Measurements from ENCODE around the gene S1PR1.

Gene S1PR1

DNA sequence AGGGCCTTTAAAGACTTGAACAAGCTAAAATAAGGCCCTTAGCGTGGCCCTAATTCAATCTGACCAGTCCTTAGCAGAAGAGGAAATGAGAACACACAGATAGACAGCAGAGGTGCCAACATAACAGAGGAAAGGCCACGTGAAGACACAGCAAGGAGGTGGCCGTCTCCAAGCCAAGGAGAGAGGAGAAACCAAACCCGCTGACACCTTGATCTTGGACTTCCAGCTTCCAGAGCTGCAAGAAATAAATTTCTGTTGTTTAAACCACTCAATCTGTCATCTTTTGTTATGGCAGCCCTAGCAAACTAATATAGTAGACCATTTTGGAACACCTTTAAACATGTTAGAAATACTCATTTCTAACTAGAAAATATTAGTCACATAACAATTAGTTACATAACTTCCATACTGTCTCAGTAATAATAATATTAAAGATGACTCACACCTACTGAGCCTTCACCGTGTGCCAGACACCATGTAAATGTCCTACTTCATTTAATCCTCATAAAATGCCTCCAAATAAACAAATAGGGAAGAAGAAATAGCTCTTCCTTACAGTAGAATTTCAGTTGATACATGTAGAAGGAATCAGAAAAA lies 47.9 kb downstream of the S1PR1 start:
- no peak overlapping the region for H3K4me3 ChIP-seq (ENCODE audit: low read depth, low read length)

DNA sequence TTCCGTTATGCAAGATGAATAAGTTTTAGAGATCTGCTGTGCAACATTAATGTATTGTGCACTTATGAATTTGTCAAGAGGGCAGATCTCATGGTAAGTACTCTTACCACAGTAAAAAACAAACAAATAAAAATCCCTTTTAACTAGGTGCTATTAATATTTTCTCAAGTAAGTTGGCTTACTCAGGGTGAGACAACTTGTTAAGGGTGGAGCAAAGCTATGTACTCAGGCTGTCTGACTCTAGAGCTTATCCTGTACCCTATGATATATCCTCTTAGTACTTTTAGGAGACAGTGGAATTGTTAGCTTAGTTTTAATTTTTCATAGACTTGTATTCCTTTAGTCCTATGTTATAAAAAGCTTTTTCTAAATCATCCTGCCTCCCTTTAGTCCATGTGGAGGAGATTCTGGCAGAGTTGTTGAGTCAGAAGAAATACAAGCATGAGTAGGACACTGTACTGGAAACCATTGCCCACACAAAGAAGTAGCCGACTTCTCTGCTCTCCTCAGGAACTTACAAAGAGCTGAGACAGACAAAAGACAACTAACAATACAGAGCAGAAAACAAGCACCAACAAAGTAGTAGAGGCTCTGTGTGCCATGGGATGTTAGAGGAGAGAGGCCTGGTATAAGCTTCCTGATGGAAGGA lies 49.2 kb downstream of the S1PR1 start:
- TF ChIP-seq, protein P1, sequence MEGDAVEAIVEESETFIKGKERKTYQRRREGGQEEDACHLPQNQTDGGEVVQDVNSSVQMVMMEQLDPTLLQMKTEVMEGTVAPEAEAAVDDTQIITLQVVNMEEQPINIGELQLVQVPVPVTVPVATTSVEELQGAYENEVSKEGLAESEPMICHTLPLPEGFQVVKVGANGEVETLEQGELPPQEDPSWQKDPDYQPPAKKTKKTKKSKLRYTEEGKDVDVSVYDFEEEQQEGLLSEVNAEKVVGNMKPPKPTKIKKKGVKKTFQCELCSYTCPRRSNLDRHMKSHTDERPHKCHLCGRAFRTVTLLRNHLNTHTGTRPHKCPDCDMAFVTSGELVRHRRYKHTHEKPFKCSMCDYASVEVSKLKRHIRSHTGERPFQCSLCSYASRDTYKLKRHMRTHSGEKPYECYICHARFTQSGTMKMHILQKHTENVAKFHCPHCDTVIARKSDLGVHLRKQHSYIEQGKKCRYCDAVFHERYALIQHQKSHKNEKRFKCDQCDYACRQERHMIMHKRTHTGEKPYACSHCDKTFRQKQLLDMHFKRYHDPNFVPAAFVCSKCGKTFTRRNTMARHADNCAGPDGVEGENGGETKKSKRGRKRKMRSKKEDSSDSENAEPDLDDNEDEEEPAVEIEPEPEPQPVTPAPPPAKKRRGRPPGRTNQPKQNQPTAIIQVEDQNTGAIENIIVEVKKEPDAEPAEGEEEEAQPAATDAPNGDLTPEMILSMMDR (conservative IDR thresholded peaks at IDR 0.05; ENCODE audit: low read depth, low read length): no peak
- no peak for DNase-seq (ENCODE audit: low read depth)
- H3K4me3 ChIP-seq (ENCODE audit: low read depth, low read length): no peak overlapping the region

More for the DNA sequence above, 47.9 kb downstream of the S1PR1 start:
- no peak for DNase-seq (ENCODE audit: low read depth)
- TF ChIP-seq, protein P1 (conservative IDR thresholded peaks at IDR 0.05; ENCODE audit: low read depth, low read length): no peak

DNA sequence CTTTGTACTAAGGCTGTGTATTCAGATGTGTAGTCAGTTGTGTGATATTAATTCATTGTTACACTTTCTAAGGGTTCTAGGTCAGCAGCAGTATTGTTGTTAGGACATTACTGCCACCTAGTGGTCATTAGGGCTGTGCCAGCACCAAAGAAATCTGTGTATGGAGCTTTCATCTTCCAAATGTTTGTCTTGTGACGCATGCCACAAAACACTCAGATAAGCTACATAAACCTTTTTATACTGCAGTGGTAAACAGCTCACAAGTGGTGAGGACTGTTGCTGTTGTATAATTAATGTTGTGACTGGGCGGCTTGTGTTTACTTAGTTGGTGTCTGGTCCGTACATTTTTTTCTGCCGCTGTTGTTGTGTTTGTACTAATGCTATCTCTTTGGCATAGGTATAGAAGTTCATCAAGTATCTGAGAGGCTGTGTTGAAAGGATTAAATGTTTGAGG lies 51.7 kb downstream of the S1PR1 start:
- H3K4me3 ChIP-seq (ENCODE audit: low read depth, low read length): peak overlapping the region; percentile 40
- DNase-seq (ENCODE audit: low read depth): peak; percentile 94
- TF ChIP-seq, protein P1 (conservative IDR thresholded peaks at IDR 0.05; ENCODE audit: low read depth, low read length): peak; percentile 95

DNA sequence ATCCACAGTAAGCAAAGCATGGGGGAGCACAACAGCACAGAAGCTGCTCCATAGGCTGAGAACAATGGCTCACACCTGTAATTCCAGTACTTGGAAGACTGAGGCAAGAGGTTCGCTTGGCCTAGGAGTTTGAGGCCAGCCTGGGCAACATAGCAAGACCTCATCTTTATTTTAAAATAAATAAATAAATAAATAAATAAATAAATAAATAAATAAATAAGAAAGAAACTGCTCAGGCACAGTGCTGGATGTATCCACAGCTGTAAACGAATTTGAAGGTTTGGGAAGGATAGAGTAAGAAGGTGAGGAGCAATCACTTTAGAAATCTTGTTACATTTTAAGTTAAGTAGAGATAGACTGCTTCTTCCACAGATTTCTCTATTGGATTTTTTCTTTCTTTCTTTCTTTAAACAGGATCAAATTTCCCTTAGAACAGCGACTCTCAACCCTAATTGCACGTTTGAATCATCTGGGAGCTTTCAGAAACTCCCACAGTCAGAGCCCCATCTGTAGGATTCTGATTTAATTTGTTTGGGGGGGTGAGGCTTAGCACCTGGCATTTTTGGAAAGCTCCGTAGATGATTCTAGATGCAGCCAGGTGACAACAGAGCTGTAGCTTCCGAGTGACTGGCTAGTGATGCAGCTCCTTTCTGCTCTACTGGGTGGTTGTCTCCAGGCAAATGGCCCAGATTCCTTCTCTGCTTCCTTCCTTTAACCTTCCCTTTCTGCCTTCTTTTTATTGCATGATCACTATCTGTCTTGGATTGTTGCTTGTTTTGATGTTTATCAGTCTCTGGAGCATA lies 53.5 kb downstream of the S1PR1 start:
- DNase-seq (ENCODE audit: low read depth): no peak
- TF ChIP-seq, protein P1 (conservative IDR thresholded peaks at IDR 0.05; ENCODE audit: low read depth, low read length): no peak
- no peak overlapping the region for H3K4me3 ChIP-seq (ENCODE audit: low read depth, low read length)
